WI38 (cell line): ENCODE measurements around the gene MAGED2.
"Not testable (repeated sequence)": the region's sequence is repeated elsewhere in the genome, so short reads cannot be mapped to it uniquely, and the experiment has no call there.

ENCODE experiments used
- H3K4me3 ChIP-seq: 2 replicates; pipeline ENCODE4 v1.5.1; 2011; ENCODE audit warnings: low read depth, mild to moderate bottlenecking, control low read depth, low read length
- TF ChIP-seq, protein P1 (sequence below): IDR thresholded peaks from 2 replicates; pipeline ENCODE4 v1.5.1; 2012; ENCODE audit warnings: low read depth, mild to moderate bottlenecking, control low read depth, low read length

The MAGED2 gene

DNA sequence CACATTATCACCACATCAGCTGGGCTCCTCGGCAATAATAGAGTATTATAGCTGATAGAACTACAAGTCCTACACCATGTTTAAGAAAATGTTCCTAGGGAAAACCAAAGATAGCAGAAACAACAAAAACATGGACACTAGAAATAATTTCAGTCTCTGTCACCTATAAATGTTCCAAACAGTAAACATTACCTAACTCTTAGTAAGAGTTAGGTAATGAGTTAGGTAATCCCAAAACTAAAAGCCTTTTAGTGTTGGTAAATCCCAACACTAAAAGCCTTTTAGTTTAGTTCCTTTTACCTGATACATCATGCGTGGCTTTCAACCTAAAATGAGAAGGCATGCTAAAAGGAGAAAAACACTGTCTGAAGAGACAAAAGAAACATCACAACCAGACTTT, 35.5 kb downstream of the MAGED2 start:
- no peak overlapping the region for H3K4me3 ChIP-seq
- TF ChIP-seq, protein P1, sequence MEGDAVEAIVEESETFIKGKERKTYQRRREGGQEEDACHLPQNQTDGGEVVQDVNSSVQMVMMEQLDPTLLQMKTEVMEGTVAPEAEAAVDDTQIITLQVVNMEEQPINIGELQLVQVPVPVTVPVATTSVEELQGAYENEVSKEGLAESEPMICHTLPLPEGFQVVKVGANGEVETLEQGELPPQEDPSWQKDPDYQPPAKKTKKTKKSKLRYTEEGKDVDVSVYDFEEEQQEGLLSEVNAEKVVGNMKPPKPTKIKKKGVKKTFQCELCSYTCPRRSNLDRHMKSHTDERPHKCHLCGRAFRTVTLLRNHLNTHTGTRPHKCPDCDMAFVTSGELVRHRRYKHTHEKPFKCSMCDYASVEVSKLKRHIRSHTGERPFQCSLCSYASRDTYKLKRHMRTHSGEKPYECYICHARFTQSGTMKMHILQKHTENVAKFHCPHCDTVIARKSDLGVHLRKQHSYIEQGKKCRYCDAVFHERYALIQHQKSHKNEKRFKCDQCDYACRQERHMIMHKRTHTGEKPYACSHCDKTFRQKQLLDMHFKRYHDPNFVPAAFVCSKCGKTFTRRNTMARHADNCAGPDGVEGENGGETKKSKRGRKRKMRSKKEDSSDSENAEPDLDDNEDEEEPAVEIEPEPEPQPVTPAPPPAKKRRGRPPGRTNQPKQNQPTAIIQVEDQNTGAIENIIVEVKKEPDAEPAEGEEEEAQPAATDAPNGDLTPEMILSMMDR = no peak

DNA sequence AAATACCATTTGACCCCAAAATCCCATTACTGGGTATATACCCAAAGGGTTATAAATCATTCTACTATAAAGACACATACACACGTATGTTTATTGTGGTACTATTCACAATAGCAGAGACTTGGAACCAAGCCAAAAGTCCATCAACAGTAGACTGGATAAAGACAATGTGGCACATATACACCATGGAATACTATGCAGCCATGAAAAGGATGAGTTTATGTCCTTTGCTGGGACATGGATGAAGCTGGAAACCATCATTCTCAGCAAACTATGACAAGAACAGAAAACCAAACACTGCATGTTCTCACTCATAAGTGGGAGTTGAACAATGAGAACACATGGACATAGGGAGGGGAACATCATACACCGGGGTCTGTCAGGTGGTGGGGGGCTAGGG, 40.2 kb downstream of the MAGED2 start:
- not testable (repeated sequence) for H3K4me3 ChIP-seq

DNA sequence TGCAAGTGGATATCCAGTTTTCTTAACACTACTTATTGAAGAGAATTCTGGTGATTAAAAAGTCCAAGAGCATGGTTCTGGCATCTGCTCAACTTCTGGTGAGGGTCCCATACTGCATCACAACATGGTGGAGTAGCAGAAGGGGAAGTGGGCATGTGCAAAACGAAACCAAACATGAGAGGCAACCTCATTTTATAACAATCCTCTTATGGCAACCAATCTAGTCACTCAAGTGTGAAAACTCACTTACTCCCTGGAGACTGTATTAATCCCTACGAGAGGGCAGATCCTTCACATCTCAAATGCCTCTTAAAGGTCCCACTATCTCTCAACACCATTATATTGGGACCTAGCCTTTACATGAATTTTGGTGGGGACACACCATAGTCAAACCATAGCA, 57.7 kb downstream of the MAGED2 start:
- TF ChIP-seq, protein P1 = no peak
- no peak overlapping the region for H3K4me3 ChIP-seq
